LNCAP (cell line): Measurements from ENCODE around the gene MAP3K20.

ENCODE experiments used
- TF ChIP-seq, protein P1 (sequence below): fragments of 450-650 bp; IDR thresholded peaks from 2 replicates; pipeline ENCODE4 v1.5.1; 2017; ENCODE audit warnings: mild to moderate bottlenecking

Gene MAP3K20

DNA sequence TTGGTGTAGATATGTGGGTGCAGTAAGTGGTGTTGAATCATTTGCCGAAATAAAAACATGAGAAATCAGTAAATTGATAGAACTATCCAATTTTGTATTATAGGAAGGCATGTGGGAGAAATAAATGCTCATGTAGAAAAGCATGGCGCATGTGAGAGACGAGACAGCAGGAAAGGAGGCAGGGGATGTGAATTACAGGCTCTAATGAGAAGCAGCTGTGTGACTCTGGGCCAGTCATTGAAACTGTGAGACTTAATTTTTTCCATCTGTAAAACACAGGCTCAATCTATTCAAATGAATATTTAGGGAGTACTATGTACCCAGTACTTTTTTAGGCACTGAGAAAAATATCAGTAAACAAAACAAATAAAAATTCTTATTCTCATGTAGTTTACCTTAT is 42.6 kb upstream of the MAP3K20 start:
- TF ChIP-seq, protein P1, sequence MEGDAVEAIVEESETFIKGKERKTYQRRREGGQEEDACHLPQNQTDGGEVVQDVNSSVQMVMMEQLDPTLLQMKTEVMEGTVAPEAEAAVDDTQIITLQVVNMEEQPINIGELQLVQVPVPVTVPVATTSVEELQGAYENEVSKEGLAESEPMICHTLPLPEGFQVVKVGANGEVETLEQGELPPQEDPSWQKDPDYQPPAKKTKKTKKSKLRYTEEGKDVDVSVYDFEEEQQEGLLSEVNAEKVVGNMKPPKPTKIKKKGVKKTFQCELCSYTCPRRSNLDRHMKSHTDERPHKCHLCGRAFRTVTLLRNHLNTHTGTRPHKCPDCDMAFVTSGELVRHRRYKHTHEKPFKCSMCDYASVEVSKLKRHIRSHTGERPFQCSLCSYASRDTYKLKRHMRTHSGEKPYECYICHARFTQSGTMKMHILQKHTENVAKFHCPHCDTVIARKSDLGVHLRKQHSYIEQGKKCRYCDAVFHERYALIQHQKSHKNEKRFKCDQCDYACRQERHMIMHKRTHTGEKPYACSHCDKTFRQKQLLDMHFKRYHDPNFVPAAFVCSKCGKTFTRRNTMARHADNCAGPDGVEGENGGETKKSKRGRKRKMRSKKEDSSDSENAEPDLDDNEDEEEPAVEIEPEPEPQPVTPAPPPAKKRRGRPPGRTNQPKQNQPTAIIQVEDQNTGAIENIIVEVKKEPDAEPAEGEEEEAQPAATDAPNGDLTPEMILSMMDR, result no peak

GRCh38 chr2:173034143-173034542 is 41.5 kb upstream of the MAP3K20 start:
- TF ChIP-seq, protein P1, result no peak

- TF ChIP-seq, protein P1, result no peak
Measured at GRCh38 chr2:173037245-173038120, 38.2 kb upstream of the MAP3K20 start.

GRCh38 chr2:173040729-173041128 is 34.9 kb upstream of the MAP3K20 start:
- TF ChIP-seq, protein P1, result no peak

DNA sequence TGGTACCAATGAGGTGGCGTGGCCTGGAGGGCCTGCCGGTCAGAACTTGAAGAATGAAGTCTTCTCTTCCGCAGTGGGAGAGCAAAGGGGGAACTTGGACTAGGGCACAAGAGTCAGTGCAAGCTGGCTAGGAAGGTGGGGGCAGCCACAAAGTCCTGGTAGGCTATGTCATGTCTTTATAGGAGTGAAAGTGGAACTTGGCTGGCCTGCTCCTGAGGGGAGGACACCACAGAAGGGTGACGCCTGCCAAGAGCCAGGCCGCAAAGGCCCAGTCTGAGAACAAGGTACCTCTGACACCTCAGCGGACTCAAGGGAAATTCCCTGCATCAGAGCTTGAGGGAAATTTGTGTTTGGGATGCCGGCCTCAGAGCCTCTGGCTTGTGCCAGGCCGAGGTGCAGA is 32.2 kb upstream of the MAP3K20 start:
- TF ChIP-seq, protein P1, result no peak

GRCh38 chr2:173043897-173044519 is 31.6 kb upstream of the MAP3K20 start:
- TF ChIP-seq, protein P1, result no peak

- TF ChIP-seq, protein P1, result no peak
Measured at GRCh38 chr2:173044686-173045085, 31.0 kb upstream of the MAP3K20 start.
